Measurements from ENCODE around the gene EML1.

The EML1 gene

GRCh38 chr14:99904506-99904905, 111.3 kb downstream of the EML1 start:
- DNase-seq (ENCODE audit: low read depth) = no peak

- DNase-seq (ENCODE audit: low read depth) = no peak
Measured at GRCh38 chr14:99905121-99905520, 111.9 kb downstream of the EML1 start.

GRCh38 chr14:99907761-99908652, 114.8 kb downstream of the EML1 start:
- DNase-seq (ENCODE audit: low read depth) = no peak

- no peak for DNase-seq (ENCODE audit: low read depth)
Measured at GRCh38 chr14:99908653-99909250, 115.5 kb downstream of the EML1 start.

- no peak for DNase-seq (ENCODE audit: low read depth)
Measured at GRCh38 chr14:99909513-99910064, 116.4 kb downstream of the EML1 start.

- no peak for DNase-seq (ENCODE audit: low read depth)
Measured at GRCh38 chr14:99910337-99911309, 117.4 kb downstream of the EML1 start.

GRCh38 chr14:99915305-99916090, 122.3 kb downstream of the EML1 start:
- DNase-seq (ENCODE audit: low read depth) = no peak

- no peak for DNase-seq (ENCODE audit: low read depth)
Measured at GRCh38 chr14:99916091-99916383, 122.8 kb downstream of the EML1 start.

- DNase-seq (ENCODE audit: low read depth) = no peak
Measured at GRCh38 chr14:99918781-99919180, 125.6 kb downstream of the EML1 start.

- no peak for DNase-seq (ENCODE audit: low read depth)
Measured at GRCh38 chr14:99921425-99921824, 128.2 kb downstream of the EML1 start.

- no peak for DNase-seq (ENCODE audit: low read depth)
Measured at GRCh38 chr14:99924379-99924778, 131.2 kb downstream of the EML1 start.

- DNase-seq (ENCODE audit: low read depth) = no peak
Measured at GRCh38 chr14:99925471-99925870, 132.3 kb downstream of the EML1 start.

- DNase-seq (ENCODE audit: low read depth) = no peak
Measured at GRCh38 chr14:99928963-99929362, 135.8 kb downstream of the EML1 start.

- DNase-seq (ENCODE audit: low read depth) = no peak
Measured at GRCh38 chr14:99929601-99930000, 136.4 kb downstream of the EML1 start.

- DNase-seq (ENCODE audit: low read depth) = no peak
Measured at GRCh38 chr14:99930420-99931274, 137.4 kb downstream of the EML1 start.

- DNase-seq (ENCODE audit: low read depth) = no peak
Measured at GRCh38 chr14:99931308-99931707, 138.1 kb downstream of the EML1 start.

- no peak for DNase-seq (ENCODE audit: low read depth)
Measured at GRCh38 chr14:99936056-99936455, 142.8 kb downstream of the EML1 start.

- DNase-seq (ENCODE audit: low read depth) = no peak
Measured at GRCh38 chr14:99936738-99937474, 143.7 kb downstream of the EML1 start.

- no peak for DNase-seq (ENCODE audit: low read depth)
Measured at GRCh38 chr14:99937475-99938244, 144.4 kb downstream of the EML1 start.
